H9 (cell line): Measurements from ENCODE around the gene ABL2. TPM values are rescaled to one million over a fixed set of nuclear protein-coding genes. Genes with fewer than 3 reads are reported as not detected.
A peak's percentile ranks its signal among the peaks of the same experiment; 100 is the strongest.

ENCODE experiments used
- DNase-seq: peaks from one replicate; pipeline ENCODE4 v3.0.0-alpha.2; 2017
- H2AFZ ChIP-seq: one replicate; pipeline ENCODE4 v1.6.1; 2013; ENCODE audit warnings: mild to moderate bottlenecking, low read length, control low read depth, moderate library complexity
- H2AK5ac ChIP-seq: 2 replicates; pipeline ENCODE4 v1.6.1; 2013; ENCODE audit warnings: low read length, control low read depth, mixed read lengths; ENCODE audit not compliant: insufficient read length
- H2BK120ac ChIP-seq: one replicate; pipeline ENCODE4 v1.6.1; 2013; ENCODE audit warnings: low read depth, mild to moderate bottlenecking, low read length, control low read depth, inconsistent platforms; ENCODE audit not compliant: poor library complexity, severe bottlenecking
- H2BK12ac ChIP-seq: 2 replicates; pipeline ENCODE4 v1.6.1; 2013; ENCODE audit warnings: low read length, control low read depth, mixed read lengths, low read depth; ENCODE audit not compliant: insufficient read length
- H2BK15ac ChIP-seq: 2 replicates; pipeline ENCODE4 v1.6.1; 2013; ENCODE audit warnings: low read depth, low read length, control low read depth
- H2BK20ac ChIP-seq: one replicate; pipeline ENCODE4 v1.6.1; 2013; ENCODE audit warnings: low read depth, mild to moderate bottlenecking, low read length, control low read depth, inconsistent platforms; ENCODE audit not compliant: poor library complexity, severe bottlenecking
- H2BK5ac ChIP-seq: 2 replicates; pipeline ENCODE4 v1.6.1; 2013; ENCODE audit warnings: low read length, control low read depth, mixed read lengths; ENCODE audit not compliant: insufficient read length
- H3K14ac ChIP-seq: 2 replicates; pipeline ENCODE4 v1.6.1; 2013; ENCODE audit warnings: low read length, control low read depth; ENCODE audit not compliant: insufficient read depth
- H3K18ac ChIP-seq: 2 replicates; pipeline ENCODE4 v1.6.1; 2013; ENCODE audit warnings: low read depth, mild to moderate bottlenecking, mixed read lengths, low read length, control low read depth; ENCODE audit not compliant: insufficient read length
- H3K23ac ChIP-seq: 2 replicates; pipeline ENCODE4 v1.6.1; 2013; ENCODE audit warnings: low read length, control low read depth, mixed read lengths, low read depth; ENCODE audit not compliant: insufficient read length
- H3K23me2 ChIP-seq: 2 replicates; pipeline ENCODE4 v1.6.1; 2013; ENCODE audit warnings: low read depth, mild to moderate bottlenecking, mixed read lengths, low read length, control low read depth; ENCODE audit not compliant: insufficient read length, poor library complexity, severe bottlenecking
- H3K27ac ChIP-seq: 2 replicates; pipeline ENCODE4 v1.5.1; 2013; ENCODE audit warnings: low read length, control low read depth, mixed read lengths, low read depth; ENCODE audit not compliant: insufficient read length
- H3K27me3 ChIP-seq: 2 replicates; pipeline ENCODE4 v1.6.1; 2013; ENCODE audit warnings: low read length, control low read depth, inconsistent platforms; ENCODE audit not compliant: insufficient read depth
- H3K4ac ChIP-seq: 2 replicates; pipeline ENCODE4 v1.6.1; 2013; ENCODE audit warnings: low read depth, mild to moderate bottlenecking, control low read depth, inconsistent platforms, low read length, moderate library complexity
- H3K4me1 ChIP-seq: 2 replicates; pipeline ENCODE4 v1.6.1; 2013; ENCODE audit warnings: low read length, control low read depth, inconsistent platforms; ENCODE audit not compliant: insufficient read depth
- H3K4me2 ChIP-seq: 2 replicates; pipeline ENCODE4 v1.6.1; 2013; ENCODE audit warnings: low read length, control low read depth, mixed read lengths; ENCODE audit not compliant: insufficient read length, insufficient read depth
- H3K56ac ChIP-seq: 2 replicates; pipeline ENCODE4 v1.6.1; 2013; ENCODE audit warnings: low read depth, mild to moderate bottlenecking, mixed read lengths, low read length, control low read depth; ENCODE audit not compliant: insufficient read length
- H3K79me1 ChIP-seq: 2 replicates; pipeline ENCODE4 v1.6.1; 2013; ENCODE audit warnings: low read depth, mild to moderate bottlenecking, moderate library complexity, low read length, control low read depth, inconsistent platforms; ENCODE audit not compliant: insufficient read depth, poor library complexity, severe bottlenecking
- H3K79me2 ChIP-seq: 2 replicates; pipeline ENCODE4 v1.6.1; 2013; ENCODE audit warnings: low read length, control low read depth, inconsistent platforms; ENCODE audit not compliant: insufficient read depth
- H3K9ac ChIP-seq: 2 replicates; pipeline ENCODE4 v1.6.1; 2013; ENCODE audit warnings: low read length, control low read depth, mixed read lengths; ENCODE audit not compliant: insufficient read length; ENCODE audit errors: extremely low read depth
- H3K9me3 ChIP-seq: one replicate; pipeline ENCODE4 v1.6.1; 2013; ENCODE audit warnings: low read depth, low read length, inconsistent platforms; ENCODE audit not compliant: control insufficient read depth
- H3T11ph ChIP-seq: one replicate; pipeline ENCODE4 v1.6.1; 2013; ENCODE audit warnings: mild to moderate bottlenecking, low read length, control low read depth, inconsistent platforms
- H4K20me1 ChIP-seq: one replicate; pipeline ENCODE4 v1.6.1; 2013; ENCODE audit not compliant: control insufficient read depth, insufficient read length, insufficient read depth
- H4K5ac ChIP-seq: 2 replicates; pipeline ENCODE4 v1.6.1; 2013; ENCODE audit warnings: low read depth, mild to moderate bottlenecking, mixed read lengths, low read length, control low read depth; ENCODE audit not compliant: insufficient read length
- H4K8ac ChIP-seq: replicated peaks from 2 replicates; pipeline ENCODE4 v1.6.1; 2013; ENCODE audit warnings: low read length, control low read depth, mixed read lengths, low read depth; ENCODE audit not compliant: insufficient read length
- H4K91ac ChIP-seq: 2 replicates; pipeline ENCODE4 v1.6.1; 2013; ENCODE audit warnings: low read depth, mild to moderate bottlenecking, moderate library complexity, mixed read lengths, low read length, control low read depth; ENCODE audit not compliant: insufficient read length
- H3K27ac Mint-ChIP-seq, 3 experiments: 2 replicates in 2 of 3; 3 replicates in 1 of 3; pipeline ENCODE4 v1.8.0; 2020 to 2021; ENCODE audit warnings: mixed read lengths in 3 of 3, mild to moderate bottlenecking in 1 of 3, moderate library complexity in 1 of 3
- H3K27me3 Mint-ChIP-seq: 2 replicates; pipeline ENCODE4 v1.8.0; 2021; ENCODE audit warnings: low read depth, mild to moderate bottlenecking, moderate library complexity, mixed read lengths
- H3K36me3 Mint-ChIP-seq, 3 experiments: 2 replicates in 2 of 3; 3 replicates in 1 of 3; pipeline ENCODE4 v1.8.0; 2020 to 2021; ENCODE audit warnings: low read depth in 3 of 3, mixed read lengths in 3 of 3; ENCODE audit not compliant: insufficient read depth in 1 of 3
- H3K4me1 Mint-ChIP-seq, 2 experiments: 2 replicates each; pipeline ENCODE4 v1.8.0; 2020; ENCODE audit warnings: mixed read lengths in 2 of 2
- H3K4me3 Mint-ChIP-seq, 2 experiments: 2 replicates in 1 of 2; 3 replicates in 1 of 2; pipeline ENCODE4 v1.8.0; 2020 to 2021; ENCODE audit warnings: mild to moderate bottlenecking in 2 of 2, mixed read lengths in 2 of 2, moderate library complexity in 1 of 2
- H3K9me3 Mint-ChIP-seq, 2 experiments: 2 replicates in 1 of 2; 3 replicates in 1 of 2; pipeline ENCODE4 v1.8.0; 2020; ENCODE audit warnings: mild to moderate bottlenecking in 2 of 2, mixed read lengths in 2 of 2, moderate library complexity in 1 of 2
- WGBS: extraction: QIAGEN DNeasy Blood & Tissue Kit; methylation state at CpG from one replicate; pipeline ENCODE4 v1.1.7; 2013; ENCODE audit warnings: missing lambda C conversion rate, low lambda C conversion rate, mixed read lengths; ENCODE audit not compliant: insufficient read length; ENCODE audit errors: extremely low coverage; 5-methylcytosine and 5-hydroxymethylcytosine counted together
- total RNA-seq: library from RNA; stranded (reverse); gene quantifications from 2 replicates; pipeline ENCODE4 v1.2.1, GENCODE V29; 2021
- TF ChIP-seq, protein P1 (sequence below): fragments of 200-600 bp; sonication (generic); conservative IDR thresholded peaks from 3 replicates; pipeline ENCODE4 v1.8.0; 2021; ENCODE audit warnings: antibody characterized with exemption, mild to moderate bottlenecking

ABL2 gene
- total RNA-seq, 1 experiment from 2014 or later: 21.2 TPM

DNA sequence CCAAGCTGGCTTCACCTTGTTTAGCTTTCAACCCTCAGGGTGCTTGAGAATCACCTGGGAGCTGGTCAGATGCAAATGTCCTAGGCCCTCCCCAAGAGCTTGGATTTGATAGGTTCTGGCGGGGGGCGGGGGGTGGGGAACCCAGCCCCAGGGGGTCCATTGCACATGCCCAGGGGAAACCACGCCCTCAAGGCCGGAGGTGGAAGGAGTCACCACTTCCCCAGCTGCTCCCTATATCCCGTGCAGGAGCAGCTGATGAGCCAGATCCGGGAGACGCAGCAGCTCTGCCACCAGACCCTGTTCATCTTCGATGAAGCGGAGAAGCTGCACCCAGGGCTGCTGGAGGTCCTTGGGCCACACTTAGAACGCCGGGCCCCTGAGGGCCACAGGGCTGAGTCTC lies 141.8 kb downstream of the ABL2 start:
- Histone ChIP-seq H2BK5ac (no peak overlapping the region), H3K14ac (peak overlapping the region; percentile 67; the same call in 1 of the 2 replicates), H2BK20ac (no peak overlapping the region), H2AFZ (no peak overlapping the region), H3K18ac (peak overlapping the region; percentile 61), H3K4me2 (peak overlapping the region; percentile 47), H3K27me3 (no peaks in the 10 kb centered on the region), H4K5ac (no peak overlapping the region), H4K91ac (no peak overlapping the region), H3T11ph (no peak overlapping the region), H3K56ac (no peak overlapping the region), H3K9ac (no peak overlapping the region), H3K4me1 (peaks cover 10% of the 10 kb centered on the region; the same call in 1 of the 2 replicates), H2AK5ac (no peak overlapping the region), H2BK120ac (no peak overlapping the region), H3K23me2 (peaks cover 5% of the 10 kb centered on the region), H3K79me2 (peaks cover 2% of the 10 kb centered on the region; the same call in 1 of the 2 replicates), H2BK12ac (no peak overlapping the region), H3K27ac (peak overlapping the region; percentile 17), H3K4ac (no peak overlapping the region), H3K9me3 (no peaks in the 10 kb centered on the region), H2BK15ac (no peak overlapping the region), H4K8ac (no peak overlapping the region), H4K20me1 (no peaks in the 10 kb centered on the region), H3K23ac (no peak overlapping the region), H3K79me1 (no peaks in the 10 kb centered on the region)
- Mint-ChIP-seq H3K4me3 (peak overlapping the region; percentile 65 to 68), H3K36me3 (peaks cover 18 to 39% (median 26%) of the 10 kb centered on the region in 3 experiments; a peak in 6 of 7 replicates), H3K9me3 (no peaks in the 10 kb centered on the region), H3K27me3 (no peaks in the 10 kb centered on the region), H3K27ac (peak overlapping the region; percentile 70 to 92 (median 90); a peak in 4 of 7 replicates), H3K4me1 (peaks cover 30 to 35% of the 10 kb centered on the region in 2 experiments)
- DNase-seq: peak; percentile 96
- no CpG with 5 or more reads among the region's 11 CpGs for WGBS
- TF ChIP-seq, protein P1, sequence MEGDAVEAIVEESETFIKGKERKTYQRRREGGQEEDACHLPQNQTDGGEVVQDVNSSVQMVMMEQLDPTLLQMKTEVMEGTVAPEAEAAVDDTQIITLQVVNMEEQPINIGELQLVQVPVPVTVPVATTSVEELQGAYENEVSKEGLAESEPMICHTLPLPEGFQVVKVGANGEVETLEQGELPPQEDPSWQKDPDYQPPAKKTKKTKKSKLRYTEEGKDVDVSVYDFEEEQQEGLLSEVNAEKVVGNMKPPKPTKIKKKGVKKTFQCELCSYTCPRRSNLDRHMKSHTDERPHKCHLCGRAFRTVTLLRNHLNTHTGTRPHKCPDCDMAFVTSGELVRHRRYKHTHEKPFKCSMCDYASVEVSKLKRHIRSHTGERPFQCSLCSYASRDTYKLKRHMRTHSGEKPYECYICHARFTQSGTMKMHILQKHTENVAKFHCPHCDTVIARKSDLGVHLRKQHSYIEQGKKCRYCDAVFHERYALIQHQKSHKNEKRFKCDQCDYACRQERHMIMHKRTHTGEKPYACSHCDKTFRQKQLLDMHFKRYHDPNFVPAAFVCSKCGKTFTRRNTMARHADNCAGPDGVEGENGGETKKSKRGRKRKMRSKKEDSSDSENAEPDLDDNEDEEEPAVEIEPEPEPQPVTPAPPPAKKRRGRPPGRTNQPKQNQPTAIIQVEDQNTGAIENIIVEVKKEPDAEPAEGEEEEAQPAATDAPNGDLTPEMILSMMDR: no peak
